ENCODE results near the gene GRIA2.

GRCh38 chr4:157358439-157358838 lies 137.9 kb downstream of the GRIA2 start:
- TF ChIP-seq EZH2 (IDR thresholded peaks at IDR 0.05; ENCODE audit: insufficient read depth, poor library complexity, severe bottlenecking) (no peak), EZH2phosphoT487 (IDR thresholded peaks at IDR 0.05; ENCODE audit: insufficient read depth, low read depth) (no peak)
